ENCODE data around the gene COL25A1. TPM values are rescaled to one million over a fixed set of nuclear protein-coding genes. Genes with fewer than 3 reads are reported as not detected.
A peak's percentile ranks its signal among the peaks of the same experiment; 100 is the strongest.
"Not testable (repeated sequence)": the region's sequence is repeated elsewhere in the genome, so short reads cannot be mapped to it uniquely, and the experiment has no call there.

The COL25A1 gene
- total RNA-seq, 1 experiment from 2014 or later = not detected

GRCh38 chr4:109012286-109012880 lies 290.1 kb downstream of the COL25A1 start:
- no peak for DNase-seq (ENCODE audit: low read depth)

DNA sequence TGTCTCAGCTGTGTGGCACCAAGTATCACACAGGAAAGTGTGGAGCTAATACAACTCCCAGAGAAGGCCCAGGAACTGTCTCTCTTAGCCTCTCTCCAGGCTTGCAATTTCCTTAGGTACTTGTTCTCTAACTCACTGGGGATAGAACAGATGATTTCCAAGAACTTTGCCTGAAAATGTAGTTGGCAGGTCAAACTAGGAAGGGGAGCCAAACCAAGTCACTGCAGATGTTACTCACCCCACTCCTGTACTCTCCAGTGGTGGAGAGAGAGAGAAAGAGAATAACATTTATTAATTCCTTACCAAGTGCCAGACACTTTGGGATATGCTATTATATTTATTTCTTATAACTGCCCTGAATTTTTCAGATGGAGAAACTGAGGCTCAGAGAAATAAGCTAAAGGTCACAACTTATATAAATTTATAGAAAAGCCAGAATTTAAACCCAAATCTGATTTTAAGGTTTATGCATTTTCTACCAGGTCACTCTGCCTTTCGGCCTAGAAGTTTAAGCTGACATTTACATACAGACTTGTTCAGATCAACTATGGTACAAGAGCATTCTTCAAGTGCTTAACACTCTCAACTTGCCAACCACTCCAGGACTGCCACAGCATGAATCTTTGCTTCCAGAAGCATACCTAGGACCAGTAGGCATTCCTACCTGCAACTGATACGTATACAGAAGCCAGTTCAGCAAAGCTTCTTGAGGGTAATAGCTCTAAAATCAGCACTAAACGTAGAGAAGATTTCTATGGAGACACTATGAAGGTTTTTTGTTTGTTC lies 291.0 kb downstream of the COL25A1 start:
- DNase-seq (ENCODE audit: low read depth) = no peak

DNA sequence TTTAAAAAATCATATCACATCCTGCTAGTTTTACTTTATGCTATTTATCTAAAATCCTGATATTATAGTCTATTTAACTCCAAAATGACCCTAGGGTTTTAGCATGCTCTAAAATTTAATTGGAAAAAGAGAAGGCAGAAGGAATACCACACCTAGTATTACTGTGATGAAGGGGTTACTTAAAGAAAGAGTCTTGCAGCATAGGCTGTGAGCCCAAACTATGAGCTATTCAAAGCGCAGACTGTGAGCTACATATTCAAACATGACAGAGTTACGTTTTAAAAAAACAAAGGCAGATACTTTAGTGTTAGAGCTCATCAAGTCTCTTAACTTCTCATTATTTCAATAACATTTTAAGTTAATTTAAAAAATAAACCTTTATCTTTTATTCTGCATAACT lies 291.9 kb downstream of the COL25A1 start:
- DNase-seq (ENCODE audit: low read depth) = no peak

GRCh38 chr4:109009909-109010308 lies 292.5 kb downstream of the COL25A1 start:
- DNase-seq (ENCODE audit: low read depth) = peak; percentile 7

- DNase-seq (ENCODE audit: low read depth) = no peak
Measured at GRCh38 chr4:109007976-109008375, 294.5 kb downstream of the COL25A1 start.

GRCh38 chr4:109005523-109005922 lies 296.9 kb downstream of the COL25A1 start:
- DNase-seq (ENCODE audit: low read depth) = peak; percentile 35

DNA sequence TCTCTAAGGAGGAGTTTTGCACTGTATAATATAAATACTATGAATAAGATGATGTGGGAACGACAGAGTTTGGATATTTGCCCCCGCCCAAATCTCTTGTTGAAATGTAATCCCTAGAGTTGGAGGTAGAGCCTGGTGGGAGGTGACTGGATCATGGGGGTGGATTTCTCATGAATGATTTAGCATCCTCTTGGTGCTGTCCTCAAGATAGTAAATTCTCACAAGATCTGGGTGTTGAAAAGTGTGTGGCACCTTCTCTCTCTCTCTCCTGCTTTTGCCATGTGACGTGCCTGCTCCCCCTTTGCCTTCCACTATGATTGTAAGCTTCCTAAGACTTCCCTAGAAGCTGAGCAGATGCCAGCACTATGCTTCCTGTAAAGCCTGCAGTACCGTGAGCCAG lies 298.0 kb downstream of the COL25A1 start:
- no peak for DNase-seq (ENCODE audit: low read depth)

DNA sequence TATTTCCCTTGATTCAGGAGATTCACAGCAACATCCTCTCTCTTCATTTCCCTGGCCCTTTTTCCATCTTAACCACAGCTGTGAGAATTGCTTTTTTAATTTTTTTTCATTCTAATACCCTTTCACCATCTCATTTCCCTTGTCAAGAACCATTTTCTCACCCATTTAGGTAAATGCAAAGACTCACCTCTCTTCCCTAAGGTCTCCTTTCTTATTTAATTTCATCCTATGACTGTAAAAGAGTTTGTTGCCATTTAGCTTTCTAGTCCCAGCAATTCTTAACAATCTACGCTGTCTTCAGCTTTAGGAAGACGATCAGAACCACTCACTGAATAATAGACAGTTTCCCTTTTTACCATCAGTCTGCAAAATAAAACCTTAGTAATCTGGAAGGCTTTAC lies 298.5 kb downstream of the COL25A1 start:
- DNase-seq (ENCODE audit: low read depth) = no peak

GRCh38 chr4:108991551-108992328 lies 310.7 kb downstream of the COL25A1 start:
- DNase-seq (ENCODE audit: low read depth) = peak; percentile 49

DNA sequence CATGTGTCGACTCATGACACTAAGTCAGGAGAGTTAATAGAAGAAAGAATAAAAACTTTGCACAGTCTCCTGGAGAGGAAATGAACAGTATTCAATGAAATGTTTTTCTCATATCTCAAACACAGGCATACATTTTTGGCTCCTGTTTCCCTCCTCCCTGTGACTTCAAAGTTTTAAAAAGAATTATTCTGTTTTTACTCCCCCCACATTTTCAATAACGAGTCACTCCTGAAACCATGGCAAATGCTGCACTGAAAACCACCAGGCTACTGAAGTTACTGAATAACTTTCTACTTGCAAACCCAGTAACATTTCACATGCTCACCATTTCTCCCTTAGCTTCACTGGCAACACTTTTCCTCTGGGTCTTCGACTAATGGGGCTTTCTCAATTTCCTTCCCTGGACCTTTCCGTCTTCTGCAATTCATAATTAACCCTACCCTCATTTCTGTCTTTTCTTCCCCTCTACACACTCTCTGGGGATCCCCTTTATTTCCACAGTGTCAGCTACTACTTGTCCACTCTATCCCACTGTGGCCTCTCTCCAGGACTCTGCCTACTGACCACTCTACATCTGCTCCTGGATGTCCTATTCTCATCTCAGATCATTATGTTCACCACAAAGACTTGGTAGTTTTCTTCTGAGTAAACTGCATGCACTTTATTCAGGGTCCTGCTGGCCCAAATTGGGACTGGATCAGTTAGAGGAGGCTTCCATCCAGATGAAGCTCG lies 313.8 kb downstream of the COL25A1 start:
- no peak for DNase-seq (ENCODE audit: low read depth)

DNA sequence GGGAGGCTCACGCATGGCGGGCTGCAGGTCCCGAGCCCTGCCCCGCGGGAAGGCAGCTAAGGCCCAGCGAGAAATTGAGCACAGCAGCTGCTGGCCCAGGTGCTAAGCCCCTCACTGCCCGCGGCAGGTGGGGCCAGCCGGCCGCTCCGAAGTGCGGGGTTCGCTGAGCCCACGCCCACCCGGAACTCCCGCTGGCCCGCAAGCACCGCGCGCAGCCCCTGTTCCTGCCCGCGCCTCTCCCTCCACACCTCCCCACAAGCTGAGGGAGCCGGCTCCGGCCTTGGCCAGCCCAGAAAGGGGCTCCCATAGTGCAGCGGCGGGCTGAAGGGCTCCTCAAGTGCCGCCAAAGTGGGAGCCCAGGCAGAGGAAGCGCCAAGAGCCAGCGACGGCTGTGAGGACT lies 318.0 kb downstream of the COL25A1 start:
- DNase-seq (ENCODE audit: low read depth) = not testable (repeated sequence)

DNA sequence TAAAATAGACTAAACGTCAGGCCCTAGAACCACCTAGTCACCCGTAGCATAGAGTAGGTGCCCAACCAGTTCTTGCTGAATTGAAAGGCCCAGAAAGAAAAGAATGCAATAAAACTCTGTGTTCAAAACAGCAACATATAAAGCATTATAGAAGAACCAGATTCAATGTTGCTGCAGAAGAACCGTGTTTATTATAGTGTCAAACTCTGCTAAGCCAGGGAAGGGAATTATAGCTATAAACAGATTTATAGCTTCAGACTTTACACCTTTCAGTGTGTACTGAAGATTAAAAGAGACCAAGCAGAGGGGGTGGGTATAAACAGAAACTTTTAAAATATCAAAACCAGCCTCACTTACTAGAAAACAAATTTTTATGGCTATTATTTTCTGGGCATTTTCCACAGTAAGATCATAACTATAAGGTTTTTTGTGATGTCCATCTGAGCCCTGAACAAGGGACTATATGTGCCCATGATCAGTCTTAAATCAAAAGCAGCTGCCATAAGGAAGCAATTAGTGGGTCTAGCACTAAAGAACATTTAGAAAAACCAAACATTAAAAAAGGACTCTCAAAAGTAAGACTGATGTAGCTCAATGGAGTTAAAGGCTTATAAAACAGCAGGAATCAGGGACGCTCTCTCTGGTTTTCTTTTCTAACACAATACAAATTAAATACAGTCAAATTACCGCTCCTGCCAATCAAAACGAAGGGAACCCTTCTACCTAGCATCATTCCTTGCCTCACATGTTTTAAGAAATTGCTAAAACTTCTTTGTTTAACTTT lies 319.9 kb downstream of the COL25A1 start:
- DNase-seq (ENCODE audit: low read depth) = no peak

GRCh38 chr4:108980455-108981239 lies 321.8 kb downstream of the COL25A1 start:
- DNase-seq (ENCODE audit: low read depth) = no peak

GRCh38 chr4:108979759-108980158 lies 322.7 kb downstream of the COL25A1 start:
- no peak for DNase-seq (ENCODE audit: low read depth)

DNA sequence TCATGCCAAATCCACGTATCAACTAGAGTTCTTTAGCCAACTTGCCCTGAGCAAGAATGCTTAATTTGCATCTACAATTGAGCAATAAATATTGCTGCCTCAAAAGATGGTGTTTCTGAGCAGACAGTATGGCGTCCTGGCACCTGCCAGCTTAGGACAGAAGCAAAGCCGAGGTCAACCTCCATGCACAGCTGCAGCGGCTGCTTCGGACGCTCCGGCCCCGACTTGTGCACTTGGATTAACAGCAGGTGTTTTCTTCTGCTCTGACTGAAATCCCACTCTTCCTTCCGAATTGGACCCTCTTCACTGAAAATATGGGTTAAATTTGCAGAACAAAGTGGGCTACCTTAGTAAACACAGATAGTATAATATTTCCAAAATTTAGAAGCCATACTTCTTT lies 324.4 kb downstream of the COL25A1 start:
- no peak for DNase-seq (ENCODE audit: low read depth)

- no peak for DNase-seq (ENCODE audit: low read depth)
Measured at GRCh38 chr4:108972613-108973283, 329.7 kb downstream of the COL25A1 start.

- no peak for DNase-seq (ENCODE audit: low read depth)
Measured at GRCh38 chr4:108971473-108971872, 331.0 kb downstream of the COL25A1 start.

DNA sequence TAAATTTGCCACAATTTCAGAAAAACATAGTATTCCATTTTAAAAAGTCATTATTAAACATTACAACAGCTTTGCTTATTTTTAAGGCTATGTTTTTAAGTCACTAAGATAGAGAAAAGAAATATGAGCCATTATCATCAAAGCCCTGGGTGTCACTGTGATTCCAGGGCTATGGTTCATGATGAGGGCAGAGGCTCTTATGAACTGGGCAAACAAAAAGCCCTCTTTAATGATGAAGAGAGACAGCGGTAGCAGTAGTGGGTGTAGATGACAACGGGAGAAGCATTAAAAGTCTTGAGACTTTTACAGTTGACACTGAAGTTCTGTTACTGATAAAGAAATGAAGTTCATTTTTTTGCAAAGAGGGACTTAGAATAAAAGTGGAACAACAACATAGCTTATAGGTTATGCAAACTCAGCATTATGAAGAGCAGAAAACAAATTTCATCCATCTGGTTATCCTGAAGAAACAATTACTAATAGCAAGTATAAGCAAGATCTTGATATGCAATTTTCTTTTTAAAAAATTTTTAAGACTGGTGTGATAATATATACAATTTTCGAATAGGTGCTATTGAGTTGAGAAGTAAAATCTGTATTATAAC lies 336.9 kb downstream of the COL25A1 start:
- no peak for DNase-seq (ENCODE audit: low read depth)

DNA sequence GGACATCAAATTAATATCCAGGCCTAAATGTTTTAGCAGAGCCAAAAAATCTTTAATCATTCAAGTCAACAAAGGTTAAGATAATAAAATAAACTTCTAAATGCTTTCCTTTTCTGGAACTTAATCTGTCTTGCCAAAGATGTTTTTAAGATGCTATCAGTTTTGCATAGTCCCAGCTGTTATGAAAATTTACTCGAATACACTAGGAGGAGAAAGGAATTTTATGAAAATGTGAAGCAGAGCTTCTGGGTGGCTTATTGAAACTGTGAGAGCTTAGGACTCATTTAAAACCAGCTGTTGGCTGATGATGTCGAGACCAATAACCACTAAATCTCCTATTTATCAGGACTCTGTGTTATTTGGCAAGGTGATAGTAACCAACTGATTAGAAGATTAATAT lies 337.4 kb downstream of the COL25A1 start:
- DNase-seq (ENCODE audit: low read depth) = no peak
